HL-60/S4 (cell line): ENCODE results near the gene DOCK11.

Experiments used
- in situ Hi-C: fragments of 300-500 bp; cut with MboI; formaldehyde crosslinking; loops from 2 replicates; pipeline ENCODE4 v1.14.3; 2022; ENCODE audit warnings: low sequenced_read_pairs

DOCK11 gene

GRCh38 chrX:118626346-118626745, 130.7 kb downstream of the DOCK11 start:
- in situ Hi-C loops = no loop called here

GRCh38 chrX:118627084-118627758, 131.6 kb downstream of the DOCK11 start:
- in situ Hi-C loops = no loop called here

GRCh38 chrX:118630848-118631247, 135.2 kb downstream of the DOCK11 start:
- in situ Hi-C loops = no loop called here

GRCh38 chrX:118631586-118631985, 136.0 kb downstream of the DOCK11 start:
- in situ Hi-C loops = no loop called here

- in situ Hi-C loops = no loop called here
Measured at GRCh38 chrX:118632862-118633261, 137.2 kb downstream of the DOCK11 start.

GRCh38 chrX:118633530-118633929, 137.9 kb downstream of the DOCK11 start:
- in situ Hi-C loops = no loop called here

GRCh38 chrX:118634336-118634735, 138.7 kb downstream of the DOCK11 start:
- in situ Hi-C loops = no loop called here

GRCh38 chrX:118637997-118638396, 142.4 kb downstream of the DOCK11 start:
- in situ Hi-C loops = no loop called here

GRCh38 chrX:118644378-118644777, 148.8 kb downstream of the DOCK11 start:
- in situ Hi-C loops = no loop called here

GRCh38 chrX:118652717-118653116, 157.1 kb downstream of the DOCK11 start:
- in situ Hi-C loops = no loop called here

- in situ Hi-C loops = no loop called here
Measured at GRCh38 chrX:118654331-118654730, 158.7 kb downstream of the DOCK11 start.

- in situ Hi-C loops = no loop called here
Measured at GRCh38 chrX:118655561-118656246, 160.1 kb downstream of the DOCK11 start.

- in situ Hi-C loops = no loop called here
Measured at GRCh38 chrX:118657413-118657812, 161.8 kb downstream of the DOCK11 start.

GRCh38 chrX:118660085-118660484, 164.5 kb downstream of the DOCK11 start:
- in situ Hi-C loops = no loop called here

GRCh38 chrX:118665204-118665603, 169.6 kb downstream of the DOCK11 start:
- in situ Hi-C loops = no loop called here

GRCh38 chrX:118666521-118666920, 170.9 kb downstream of the DOCK11 start:
- in situ Hi-C loops = no loop called here

GRCh38 chrX:118669435-118669834, 173.8 kb downstream of the DOCK11 start:
- in situ Hi-C loops = no loop called here

- in situ Hi-C loops = no loop called here
Measured at GRCh38 chrX:118675326-118675965, 179.8 kb downstream of the DOCK11 start.

- in situ Hi-C loops = no loop called here
Measured at GRCh38 chrX:118675966-118676349, 180.3 kb downstream of the DOCK11 start.

GRCh38 chrX:118677318-118677717, 181.7 kb downstream of the DOCK11 start:
- in situ Hi-C loops = no loop called here

- in situ Hi-C loops = no loop called here
Measured at GRCh38 chrX:118679290-118679689, 183.7 kb downstream of the DOCK11 start.
